ENCODE measurements around the gene MAGEC1.
"Not testable (repeated sequence)": the region's sequence is repeated elsewhere in the genome, so short reads cannot be mapped to it uniquely, and the experiment has no call there.

Gene MAGEC1, protein sequence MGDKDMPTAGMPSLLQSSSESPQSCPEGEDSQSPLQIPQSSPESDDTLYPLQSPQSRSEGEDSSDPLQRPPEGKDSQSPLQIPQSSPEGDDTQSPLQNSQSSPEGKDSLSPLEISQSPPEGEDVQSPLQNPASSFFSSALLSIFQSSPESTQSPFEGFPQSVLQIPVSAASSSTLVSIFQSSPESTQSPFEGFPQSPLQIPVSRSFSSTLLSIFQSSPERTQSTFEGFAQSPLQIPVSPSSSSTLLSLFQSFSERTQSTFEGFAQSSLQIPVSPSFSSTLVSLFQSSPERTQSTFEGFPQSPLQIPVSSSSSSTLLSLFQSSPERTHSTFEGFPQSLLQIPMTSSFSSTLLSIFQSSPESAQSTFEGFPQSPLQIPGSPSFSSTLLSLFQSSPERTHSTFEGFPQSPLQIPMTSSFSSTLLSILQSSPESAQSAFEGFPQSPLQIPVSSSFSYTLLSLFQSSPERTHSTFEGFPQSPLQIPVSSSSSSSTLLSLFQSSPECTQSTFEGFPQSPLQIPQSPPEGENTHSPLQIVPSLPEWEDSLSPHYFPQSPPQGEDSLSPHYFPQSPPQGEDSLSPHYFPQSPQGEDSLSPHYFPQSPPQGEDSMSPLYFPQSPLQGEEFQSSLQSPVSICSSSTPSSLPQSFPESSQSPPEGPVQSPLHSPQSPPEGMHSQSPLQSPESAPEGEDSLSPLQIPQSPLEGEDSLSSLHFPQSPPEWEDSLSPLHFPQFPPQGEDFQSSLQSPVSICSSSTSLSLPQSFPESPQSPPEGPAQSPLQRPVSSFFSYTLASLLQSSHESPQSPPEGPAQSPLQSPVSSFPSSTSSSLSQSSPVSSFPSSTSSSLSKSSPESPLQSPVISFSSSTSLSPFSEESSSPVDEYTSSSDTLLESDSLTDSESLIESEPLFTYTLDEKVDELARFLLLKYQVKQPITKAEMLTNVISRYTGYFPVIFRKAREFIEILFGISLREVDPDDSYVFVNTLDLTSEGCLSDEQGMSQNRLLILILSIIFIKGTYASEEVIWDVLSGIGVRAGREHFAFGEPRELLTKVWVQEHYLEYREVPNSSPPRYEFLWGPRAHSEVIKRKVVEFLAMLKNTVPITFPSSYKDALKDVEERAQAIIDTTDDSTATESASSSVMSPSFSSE
- 0 reads per million in 2 donors for total RNA-seq

DNA sequence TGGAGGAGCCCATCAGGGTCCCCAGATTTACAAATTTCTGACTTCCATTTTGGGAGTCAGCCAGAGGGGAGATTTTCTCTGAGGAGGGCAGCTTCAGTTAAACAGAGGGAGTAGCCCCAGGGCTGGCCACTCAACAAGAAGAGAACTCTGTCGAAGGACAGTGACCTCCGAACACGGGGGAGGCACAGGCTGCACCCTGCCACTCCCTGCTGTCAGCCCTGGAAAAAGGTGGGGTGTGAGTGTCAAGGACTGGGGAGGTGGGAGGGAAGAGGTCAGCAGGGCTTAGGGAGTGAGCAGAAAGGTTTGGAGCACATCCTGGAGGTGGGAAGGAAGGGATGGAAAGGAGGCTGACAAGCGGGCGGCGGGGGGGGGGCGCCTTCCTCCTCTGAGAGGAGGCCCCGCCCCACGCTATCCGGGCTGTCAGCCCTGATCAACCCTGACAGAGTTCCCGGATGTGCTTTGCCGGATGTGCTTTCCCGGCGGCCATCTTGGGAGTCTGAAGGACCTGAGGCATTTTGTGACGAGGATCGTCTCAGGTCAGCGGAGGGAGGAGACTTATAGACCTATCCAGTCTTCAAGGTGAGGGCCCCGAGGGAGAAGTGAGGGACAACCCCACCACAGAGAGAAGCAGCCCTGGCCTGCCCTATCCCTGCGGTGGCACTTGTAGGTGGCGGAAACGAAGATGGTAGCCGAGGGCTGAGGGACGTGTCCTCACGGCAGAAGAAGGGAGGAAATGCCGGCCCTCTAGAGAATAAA, at the start of gene MAGEC1:
TSS of gene MAGEC1 (plus strand) at position 495 of the 756 bp plus-strand sequence. CDS start 1,179 bp downstream, outside the sequence.
- no peak for DNase-seq

DNA sequence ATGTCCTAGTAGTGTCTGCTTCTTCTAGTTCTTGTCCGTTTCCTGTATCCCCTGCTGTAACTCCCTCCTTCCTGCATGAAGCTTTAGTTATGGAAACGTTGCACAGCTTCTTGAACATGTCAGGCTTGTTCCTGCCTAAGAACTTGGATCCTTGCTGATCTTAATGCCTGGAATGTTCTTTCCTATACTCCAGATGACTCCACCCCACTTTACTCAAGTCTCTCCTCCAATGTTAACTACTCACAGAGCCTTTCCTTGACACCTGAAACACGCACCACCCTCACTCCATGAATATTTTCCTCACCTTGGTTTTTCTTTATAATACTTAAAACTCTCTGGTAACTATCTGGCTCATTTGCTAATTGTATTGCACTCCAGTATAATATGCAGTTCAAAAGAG, 46.2 kb upstream of the MAGEC1 start:
- no peak for DNase-seq

DNA sequence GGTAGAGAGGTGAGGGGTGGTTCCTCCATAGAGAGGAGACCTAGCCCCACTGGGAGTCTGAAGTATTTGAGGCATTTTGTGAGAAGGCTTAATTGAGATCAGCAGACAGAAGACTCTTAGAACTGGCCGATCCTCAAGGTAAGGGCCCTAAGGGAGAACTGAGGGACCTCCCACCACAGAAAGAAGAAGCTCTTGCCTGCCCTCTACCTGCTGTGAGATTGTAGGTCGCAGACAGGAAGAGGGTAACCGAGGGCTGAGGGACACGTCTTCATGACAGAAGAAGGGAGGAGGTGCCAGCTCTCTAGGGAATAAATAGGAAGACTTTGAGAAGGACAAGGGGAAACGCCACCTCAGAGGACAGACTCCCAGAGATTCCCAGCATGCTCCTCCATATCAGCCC, 24.1 kb upstream of the MAGEC1 start:
- DNase-seq = no peak

DNA sequence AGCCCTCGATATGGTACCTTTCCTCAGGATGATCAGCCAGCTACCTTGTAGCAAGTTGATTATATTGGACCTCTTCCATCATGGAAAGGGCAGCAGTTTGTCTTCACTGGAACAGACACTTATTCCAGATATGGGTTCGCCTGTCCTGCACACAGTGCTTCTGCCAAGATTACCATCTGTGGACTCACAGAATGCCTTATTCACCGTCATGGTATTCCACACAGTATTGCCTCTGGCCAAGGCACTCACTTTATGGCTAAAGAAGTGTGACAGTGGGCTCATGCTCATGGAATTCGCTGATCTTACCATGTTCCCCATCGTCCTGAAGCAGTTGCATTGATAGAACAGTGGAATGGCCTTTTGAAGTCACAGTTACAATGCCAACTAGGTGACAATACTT, 14.9 kb upstream of the MAGEC1 start:
- DNase-seq = not testable (repeated sequence)

DNA sequence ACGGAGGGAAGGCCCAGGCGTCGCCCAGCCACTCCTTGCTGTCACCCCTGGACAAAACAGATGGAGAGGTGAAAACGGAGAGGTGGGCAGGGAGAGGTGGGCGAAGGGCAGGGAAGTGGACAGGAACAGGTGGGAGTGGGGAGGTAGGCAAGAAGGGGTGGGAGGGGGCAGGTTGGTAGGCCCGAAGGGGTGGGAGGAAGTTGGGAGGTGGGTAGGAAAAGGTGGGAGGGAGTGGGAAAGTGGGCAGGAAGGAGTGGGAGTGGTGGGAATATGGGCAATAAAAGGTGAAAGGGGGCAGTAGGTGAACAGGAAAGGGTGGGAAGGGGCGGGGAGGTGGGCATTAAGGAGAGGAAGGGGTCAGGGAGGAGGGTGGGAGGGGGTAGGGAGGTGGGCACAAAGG, 9.0 kb upstream of the MAGEC1 start:
- no peak for DNase-seq

DNA sequence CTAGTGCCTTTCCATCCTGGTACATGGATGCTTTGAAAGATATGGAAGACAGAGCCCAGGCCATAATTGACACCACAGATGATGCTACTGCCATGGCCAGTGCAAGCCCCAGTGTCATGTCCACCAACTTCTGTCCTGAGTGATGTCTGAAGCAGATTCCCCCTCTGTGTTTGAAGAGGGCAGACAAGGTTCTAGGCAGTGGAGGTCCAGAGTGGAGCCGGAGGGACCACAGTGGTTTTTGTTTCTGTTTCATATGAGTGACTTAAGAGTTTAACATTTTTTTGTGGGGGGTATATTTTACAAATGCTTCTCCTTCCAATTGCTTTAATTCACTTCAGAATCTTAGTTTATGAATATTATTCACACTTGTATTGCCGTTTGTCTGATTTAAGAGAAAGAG, 6.0 kb upstream of the MAGEC1 start:
- DNase-seq = no peak

DNA sequence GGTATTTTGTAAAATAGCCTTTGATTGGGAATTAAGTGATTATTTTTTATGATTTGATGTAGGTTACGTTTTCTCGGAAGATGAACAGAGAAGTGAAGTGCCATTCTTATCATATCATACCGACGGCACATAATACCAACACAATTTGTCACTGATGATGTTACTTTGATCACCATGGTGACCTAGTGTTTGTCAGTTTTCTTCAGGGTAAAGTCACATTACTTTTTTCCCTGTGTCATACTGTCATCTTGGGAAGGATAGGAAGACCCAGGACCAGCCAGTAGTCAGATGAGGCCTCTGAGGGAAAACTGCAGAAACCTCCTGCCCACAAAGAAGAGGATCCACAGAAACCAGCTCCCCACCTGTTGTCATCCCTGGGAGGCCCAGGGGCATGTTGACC, 1.3 kb upstream of the MAGEC1 start:
- DNase-seq = no peak

DNA sequence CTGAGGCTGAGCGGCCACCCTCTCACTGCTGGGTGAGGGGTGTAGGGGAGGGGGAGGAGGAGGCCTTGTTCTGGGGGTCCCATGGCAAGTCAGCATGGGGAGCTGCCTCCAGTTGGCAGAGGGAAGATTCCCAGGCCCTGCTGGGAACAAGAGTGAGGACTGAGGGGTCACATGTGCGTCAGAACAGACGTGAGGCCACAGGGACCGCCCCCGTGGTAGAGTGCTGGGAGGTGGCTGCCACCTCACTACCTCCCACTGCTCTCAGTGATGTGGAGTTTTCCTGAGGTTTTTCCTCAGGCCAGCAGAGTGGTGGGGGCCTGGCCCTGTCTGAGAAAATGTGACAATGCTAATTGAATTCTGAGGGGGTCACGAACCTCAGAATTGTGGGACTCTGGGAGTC, 568 bp downstream of the MAGEC1 start:
- DNase-seq = no peak

DNA sequence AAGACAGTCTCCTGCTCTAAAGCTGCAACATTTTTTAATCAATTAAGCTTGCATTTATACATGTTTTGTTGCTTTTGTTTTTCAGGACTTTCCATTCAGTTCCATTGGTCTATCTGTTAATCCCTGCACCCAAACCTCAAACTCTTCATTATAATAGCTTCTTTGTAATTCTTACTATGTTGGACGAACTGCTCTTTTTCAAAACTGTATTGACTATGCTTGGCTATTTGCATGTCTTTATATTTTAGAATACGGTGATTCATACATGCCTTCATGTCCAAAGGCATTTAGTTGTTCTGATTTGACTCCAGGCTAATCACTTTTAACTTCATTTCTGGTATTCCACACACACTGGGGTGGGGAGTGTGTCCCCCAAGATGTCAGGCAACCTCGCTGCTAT, 14.1 kb downstream of the MAGEC1 start:
- no peak for DNase-seq

DNA sequence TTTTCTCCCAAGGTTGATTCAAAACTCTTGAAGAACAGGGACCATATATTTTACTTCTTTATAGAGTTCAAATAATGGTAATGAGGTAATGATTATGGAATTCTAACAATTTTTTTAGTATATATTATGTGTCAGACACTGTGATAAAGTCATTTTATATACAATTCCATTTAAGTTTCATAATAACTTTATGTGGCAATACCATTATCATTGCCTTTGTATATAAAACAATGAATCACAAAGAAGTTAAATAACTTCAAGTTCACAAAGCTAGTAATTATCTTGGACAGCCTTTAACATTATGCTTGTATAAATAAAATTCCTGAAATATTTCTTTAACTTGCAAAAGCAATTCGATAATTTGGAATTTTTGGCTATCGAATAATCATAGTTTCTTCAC, 20.6 kb downstream of the MAGEC1 start:
- DNase-seq = no peak

DNA sequence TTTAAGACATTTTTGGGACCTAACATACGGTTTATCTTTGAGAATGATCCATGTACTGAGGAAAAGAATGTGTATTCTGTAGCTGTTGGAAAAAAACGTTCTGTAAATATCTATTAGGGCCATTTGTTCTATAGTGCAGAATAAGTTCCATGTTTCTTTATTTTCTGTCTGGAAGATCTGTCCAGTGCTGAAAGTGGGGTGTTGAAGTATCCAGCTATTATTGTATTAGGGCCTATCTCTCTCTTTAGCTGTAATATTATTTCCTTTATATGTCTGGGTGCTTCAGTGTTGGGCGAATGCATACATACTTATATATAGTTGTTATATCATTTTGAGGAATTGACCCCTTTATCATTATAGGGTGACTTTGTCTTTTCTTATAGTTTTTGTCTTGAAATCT, 24.7 kb downstream of the MAGEC1 start:
- DNase-seq = no peak

DNA sequence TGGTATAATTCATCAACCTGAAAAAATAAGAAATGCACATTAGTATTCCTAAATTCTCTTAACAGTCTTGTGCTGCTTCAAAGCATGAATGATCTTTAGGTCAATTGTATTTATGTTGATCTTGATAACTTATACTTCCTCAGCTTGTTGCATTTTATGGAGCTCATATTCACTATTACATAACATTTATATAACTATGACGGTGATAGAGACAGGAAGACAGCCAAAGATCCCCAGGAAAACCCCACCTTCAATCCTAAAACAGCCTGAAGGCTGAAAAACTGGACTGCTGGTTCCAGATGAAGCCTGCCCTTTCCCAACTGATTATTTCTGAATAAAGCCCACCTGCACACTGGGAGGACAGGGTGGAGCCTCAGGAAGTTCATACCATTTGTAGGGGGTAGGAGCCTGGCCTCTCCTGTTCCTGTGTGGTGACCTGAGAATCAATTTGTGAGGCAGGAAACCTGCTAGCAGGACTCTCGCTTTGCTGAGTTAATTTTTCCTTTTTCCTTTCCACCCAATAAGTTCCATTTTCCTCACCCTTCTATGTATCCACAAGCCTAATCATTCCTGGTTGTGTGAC, 30.5 kb downstream of the MAGEC1 start:
- DNase-seq = no peak

DNA sequence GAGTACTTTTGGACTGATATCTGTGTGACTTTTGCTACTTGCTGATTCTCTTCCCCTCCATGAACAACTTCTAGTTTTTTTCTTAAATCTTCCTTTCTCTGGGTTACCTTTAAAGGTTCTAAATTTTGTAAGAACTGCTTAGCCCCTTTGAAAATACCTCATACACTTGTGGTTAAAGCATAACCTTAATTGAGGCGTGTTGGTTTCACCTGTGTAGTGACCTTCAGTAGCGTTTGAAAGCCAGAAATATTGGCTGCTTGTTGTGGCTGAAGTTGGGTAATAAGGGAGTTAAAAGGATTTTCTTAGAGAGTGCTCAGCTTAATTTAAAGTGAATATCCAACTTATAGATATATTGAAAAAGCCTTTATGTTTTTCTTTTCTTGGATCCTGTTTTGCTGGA, 32.0 kb downstream of the MAGEC1 start:
- no peak for DNase-seq

DNA sequence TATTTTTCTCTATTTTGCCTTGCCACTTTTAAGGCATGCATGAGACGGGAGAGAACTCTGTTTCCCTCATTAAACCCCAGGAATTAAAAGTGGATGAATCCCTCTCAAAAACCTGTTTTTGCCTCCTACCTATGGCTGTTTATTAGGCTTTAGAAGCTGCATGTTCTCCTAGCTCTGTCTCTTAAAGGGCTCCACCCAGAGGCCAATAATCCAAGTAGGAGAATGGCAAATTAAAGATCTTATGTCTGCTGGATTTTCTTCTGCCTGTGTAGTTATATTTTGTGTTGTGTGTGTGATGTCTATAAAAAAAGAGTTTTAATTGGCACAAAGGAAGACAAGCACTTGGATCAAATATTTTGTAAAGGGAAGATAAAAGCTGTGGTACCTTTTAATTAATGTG, 32.4 kb downstream of the MAGEC1 start:
- no peak for DNase-seq

DNA sequence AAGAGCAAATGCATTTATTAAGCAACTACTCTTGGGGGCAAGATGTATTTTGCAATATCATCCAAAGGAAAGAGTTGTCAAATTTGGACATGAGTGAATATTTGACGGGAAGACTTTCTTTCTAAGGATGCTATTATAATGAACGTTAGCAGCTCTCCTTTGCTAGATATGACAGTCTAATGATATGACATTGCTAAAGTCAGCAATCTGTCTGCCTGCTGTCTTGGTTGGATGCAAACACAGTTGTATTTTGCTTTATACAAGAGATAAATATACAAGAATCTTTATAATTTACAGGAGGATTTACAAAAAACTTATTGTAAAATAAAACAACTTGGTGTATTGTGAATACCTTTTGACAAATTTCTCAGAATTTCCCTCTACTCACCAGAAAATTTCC, 37.5 kb downstream of the MAGEC1 start:
- DNase-seq = no peak

DNA sequence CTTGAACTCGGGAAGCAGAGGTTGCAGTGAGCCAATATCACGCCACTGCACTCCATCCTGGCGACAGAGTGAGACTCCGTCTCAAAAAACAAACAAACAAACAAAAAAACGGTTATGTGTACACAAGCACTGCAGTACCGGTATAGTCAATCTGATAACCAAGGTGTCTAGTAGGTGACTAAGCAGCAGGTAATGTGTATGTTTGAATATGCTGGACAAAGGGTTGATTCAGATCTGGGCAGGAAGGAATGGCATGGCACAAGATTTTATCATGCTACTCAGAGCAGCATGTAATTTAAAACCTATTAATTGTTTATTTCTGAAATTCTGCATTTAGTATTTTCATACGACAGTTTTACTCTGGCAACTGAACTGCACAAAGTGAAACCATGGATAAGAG, 41.7 kb downstream of the MAGEC1 start:
- no peak for DNase-seq

DNA sequence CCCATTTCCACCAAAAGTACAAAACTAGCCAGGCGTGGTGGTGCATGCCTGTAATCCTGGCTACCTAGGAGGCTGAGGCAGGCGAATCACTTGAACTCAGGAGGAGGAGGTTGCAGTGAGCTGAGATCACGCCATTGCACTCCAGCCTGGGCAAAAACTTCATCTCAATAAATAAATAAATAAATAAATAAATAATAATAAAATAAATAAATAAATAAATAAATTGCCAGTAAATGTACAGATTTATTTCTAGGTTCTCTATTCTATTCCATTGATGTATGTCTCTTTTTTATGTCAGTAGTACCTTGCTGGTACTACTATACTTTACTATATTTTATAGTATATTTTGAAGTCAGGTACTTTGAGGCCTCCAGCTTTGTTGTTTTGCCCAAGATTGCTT, 43.7 kb downstream of the MAGEC1 start:
- no peak for DNase-seq

DNA sequence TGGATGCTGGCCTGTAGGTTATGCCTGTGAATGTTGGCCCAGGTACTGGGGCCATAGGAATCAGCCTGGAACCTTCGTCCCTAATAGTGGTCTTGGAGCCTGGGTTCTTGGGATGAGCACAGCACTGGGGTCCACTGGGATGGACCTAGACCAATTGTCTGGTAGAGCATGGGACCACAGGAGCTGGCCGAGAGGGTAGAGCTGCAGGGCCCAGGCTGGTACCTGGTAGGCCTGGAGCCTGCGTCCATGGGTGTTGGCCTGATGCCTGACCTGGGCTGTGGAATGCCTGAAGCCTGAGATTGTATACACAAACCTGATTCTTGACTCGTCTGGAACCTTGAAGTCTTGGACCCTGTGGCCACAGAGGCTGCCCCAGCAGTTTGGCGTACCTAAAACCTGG, 48.9 kb downstream of the MAGEC1 start:
- DNase-seq = no peak

DNA sequence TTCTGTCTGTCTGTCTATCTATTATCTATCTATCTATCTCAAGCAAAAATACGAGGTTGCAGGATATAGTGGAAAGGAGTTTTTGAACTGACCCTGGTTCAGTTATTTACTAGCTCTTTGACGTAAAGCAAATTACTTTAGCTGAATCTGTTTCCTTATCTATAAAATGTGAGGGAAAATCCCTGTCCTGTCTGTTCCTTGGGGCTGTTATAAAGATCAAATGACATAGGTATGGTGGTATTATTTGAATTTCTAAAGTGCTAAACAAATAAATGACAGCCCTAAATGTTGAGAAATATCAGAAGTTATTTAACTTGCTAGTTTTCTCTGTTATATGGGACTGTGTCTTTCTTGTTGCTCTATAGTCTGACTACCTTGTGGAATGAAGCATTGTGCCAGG, 55.0 kb downstream of the MAGEC1 start:
- no peak for DNase-seq
